ENCODE measurements around the gene RIPPLY3. TPM values are rescaled to one million over a fixed set of nuclear protein-coding genes. Genes with fewer than 3 reads are reported as not detected.
A peak's percentile ranks its signal among the peaks of the same experiment; 100 is the strongest.
"Not testable (repeated sequence)": the region's sequence is repeated elsewhere in the genome, so short reads cannot be mapped to it uniquely, and the experiment has no call there.

RIPPLY3 gene
- polyA plus RNA-seq, 1 donor (not counting 4 experiments of a cell fraction or from before 2014, with no cell fraction given), result 0.05 TPM

- Histone ChIP-seq H3K4me1 (ENCODE audit: control insufficient read depth, extremely low read depth, insufficient read depth, low read length) (no peaks in the 10 kb centered on the region), H3K9me3 (ENCODE audit: control insufficient read depth, low read depth, low read length) (no peaks in the 10 kb centered on the region), H3K36me3 (ENCODE audit: control insufficient read depth in 2 of 2, extremely low read depth in 1 of 2, insufficient read depth in 2 of 2, low read length in 2 of 2) (no peaks in the 10 kb centered on the region), H2AFZ (ENCODE audit: control insufficient read depth, low read length) (no peak overlapping the region), H3K4me3 (ENCODE audit: control insufficient read depth in 2 of 3, extremely low read depth in 1 of 3, insufficient read depth in 2 of 3, low read depth in 1 of 3, low read length in 3 of 3) (no peak overlapping the region), H3K4me2 (ENCODE audit: control insufficient read depth, extremely low read depth, insufficient read depth, low read depth, low read length) (no peak overlapping the region), H3K9ac (ENCODE audit: control insufficient read depth, extremely low read depth, insufficient read depth, low read length) (no peak overlapping the region), H3K27me3 (ENCODE audit: control insufficient read depth, extremely low read depth, insufficient read depth, low read length) (no peaks in the 10 kb centered on the region), H3K27ac (ENCODE audit: control insufficient read depth, insufficient read depth, low read length) (no peak overlapping the region), H3K9me1 (ENCODE audit: control insufficient read depth, extremely low read depth, insufficient read depth, low read length) (no peaks in the 10 kb centered on the region), H4K20me1 (ENCODE audit: control insufficient read depth, extremely low read depth, insufficient read depth, low read length) (no peaks in the 10 kb centered on the region), H3K79me2 (ENCODE audit: control insufficient read depth, insufficient read depth, low read length) (no peaks in the 10 kb centered on the region)
- no peak for DNase-seq (ENCODE audit: low read depth, low spot score)
- TF ChIP-seq EZH2 (IDR thresholded peaks at IDR 0.05; ENCODE audit: low read length), result no peak
- FAIRE-seq, result peak; percentile 81
- dilution Hi-C loops (cut with MboI; ENCODE audit: extremely low pct_ligation_motif_present, low sequenced_read_pairs), result no loop called here
Observed at GRCh38 chr21:37032877-37033471, 26.5 kb downstream of the RIPPLY3 start.

DNA sequence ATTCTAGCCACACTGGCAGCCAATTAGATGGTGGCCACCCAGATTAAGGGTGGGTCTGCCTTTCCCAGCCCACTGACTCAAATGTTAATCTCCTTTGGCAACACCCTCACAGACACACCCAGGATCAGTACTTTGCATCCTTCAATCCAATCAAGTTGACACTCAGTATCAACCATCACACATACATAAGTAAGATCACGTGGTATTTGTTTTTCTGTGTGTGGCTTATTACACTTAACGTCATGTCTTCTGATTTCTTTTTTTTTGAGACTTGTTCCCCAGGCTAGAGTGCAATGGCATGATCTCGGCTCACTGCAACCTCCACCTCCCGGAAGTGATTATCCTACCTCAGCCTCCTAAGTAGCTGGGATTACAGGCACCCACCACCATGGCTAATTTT is 27.9 kb downstream of the RIPPLY3 start:
- H3K79me2 ChIP-seq (ENCODE audit: control insufficient read depth, insufficient read depth, low read length); dilution Hi-C loops (cut with MboI; ENCODE audit: extremely low pct_ligation_motif_present, low sequenced_read_pairs); H3K9me1 ChIP-seq (ENCODE audit: control insufficient read depth, extremely low read depth, insufficient read depth, low read length); H3K9ac ChIP-seq (ENCODE audit: control insufficient read depth, extremely low read depth, insufficient read depth, low read length); H3K9me3 ChIP-seq (ENCODE audit: control insufficient read depth, low read depth, low read length); H4K20me1 ChIP-seq (ENCODE audit: control insufficient read depth, extremely low read depth, insufficient read depth, low read length); DNase-seq (ENCODE audit: low read depth, low spot score); H3K27ac ChIP-seq (ENCODE audit: control insufficient read depth, insufficient read depth, low read length); H3K4me1 ChIP-seq (ENCODE audit: control insufficient read depth, extremely low read depth, insufficient read depth, low read length); H2AFZ ChIP-seq (ENCODE audit: control insufficient read depth, low read length); H3K36me3 ChIP-seq (ENCODE audit: control insufficient read depth in 2 of 2, extremely low read depth in 1 of 2, insufficient read depth in 2 of 2, low read length in 2 of 2); H3K4me3 ChIP-seq (ENCODE audit: control insufficient read depth in 2 of 3, extremely low read depth in 1 of 3, insufficient read depth in 2 of 3, low read depth in 1 of 3, low read length in 3 of 3); FAIRE-seq; H3K27me3 ChIP-seq (ENCODE audit: control insufficient read depth, extremely low read depth, insufficient read depth, low read length); H3K4me2 ChIP-seq (ENCODE audit: control insufficient read depth, extremely low read depth, insufficient read depth, low read depth, low read length): not testable (repeated sequence)

DNA sequence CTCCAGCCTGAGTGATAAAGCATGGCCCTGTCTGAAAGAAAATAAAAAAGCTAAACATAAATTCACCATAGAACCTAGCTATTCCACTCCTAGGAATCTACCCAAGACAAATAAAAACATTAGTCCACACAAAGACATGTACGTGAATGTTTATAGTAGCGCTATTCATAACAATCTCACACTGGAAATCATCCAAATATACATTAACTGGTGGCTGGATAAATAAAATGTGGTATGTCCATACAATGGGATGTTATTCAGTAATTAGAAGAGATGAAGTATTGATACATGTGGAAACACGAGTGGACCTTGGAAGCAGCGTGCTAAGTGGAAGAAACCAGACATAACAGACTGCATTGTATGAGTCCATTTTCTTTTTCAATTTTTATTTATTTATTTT is 29.7 kb downstream of the RIPPLY3 start:
- Histone ChIP-seq H3K9ac (ENCODE audit: control insufficient read depth, extremely low read depth, insufficient read depth, low read length) (no peak overlapping the region), H3K36me3 (ENCODE audit: control insufficient read depth in 2 of 2, extremely low read depth in 1 of 2, insufficient read depth in 2 of 2, low read length in 2 of 2) (no peaks in the 10 kb centered on the region), H3K9me1 (ENCODE audit: control insufficient read depth, extremely low read depth, insufficient read depth, low read length) (no peaks in the 10 kb centered on the region), H4K20me1 (ENCODE audit: control insufficient read depth, extremely low read depth, insufficient read depth, low read length) (no peaks in the 10 kb centered on the region), H3K27me3 (ENCODE audit: control insufficient read depth, extremely low read depth, insufficient read depth, low read length) (no peaks in the 10 kb centered on the region), H2AFZ (ENCODE audit: control insufficient read depth, low read length) (no peak overlapping the region), H3K79me2 (ENCODE audit: control insufficient read depth, insufficient read depth, low read length) (no peaks in the 10 kb centered on the region), H3K9me3 (ENCODE audit: control insufficient read depth, low read depth, low read length) (no peaks in the 10 kb centered on the region), H3K4me1 (ENCODE audit: control insufficient read depth, extremely low read depth, insufficient read depth, low read length) (no peaks in the 10 kb centered on the region), H3K4me3 (ENCODE audit: control insufficient read depth in 2 of 3, extremely low read depth in 1 of 3, insufficient read depth in 2 of 3, low read depth in 1 of 3, low read length in 3 of 3) (no peak overlapping the region), H3K4me2 (ENCODE audit: control insufficient read depth, extremely low read depth, insufficient read depth, low read depth, low read length) (no peak overlapping the region), H3K27ac (ENCODE audit: control insufficient read depth, insufficient read depth, low read length) (no peak overlapping the region)
- dilution Hi-C loops (cut with MboI; ENCODE audit: extremely low pct_ligation_motif_present, low sequenced_read_pairs), result no loop called here
- DNase-seq (ENCODE audit: low read depth, low spot score) (no peak), FAIRE-seq (no peak)
- TF ChIP-seq EZH2 (IDR thresholded peaks at IDR 0.05; ENCODE audit: low read length), result no peak
- TF ChIP-seq, protein P1, sequence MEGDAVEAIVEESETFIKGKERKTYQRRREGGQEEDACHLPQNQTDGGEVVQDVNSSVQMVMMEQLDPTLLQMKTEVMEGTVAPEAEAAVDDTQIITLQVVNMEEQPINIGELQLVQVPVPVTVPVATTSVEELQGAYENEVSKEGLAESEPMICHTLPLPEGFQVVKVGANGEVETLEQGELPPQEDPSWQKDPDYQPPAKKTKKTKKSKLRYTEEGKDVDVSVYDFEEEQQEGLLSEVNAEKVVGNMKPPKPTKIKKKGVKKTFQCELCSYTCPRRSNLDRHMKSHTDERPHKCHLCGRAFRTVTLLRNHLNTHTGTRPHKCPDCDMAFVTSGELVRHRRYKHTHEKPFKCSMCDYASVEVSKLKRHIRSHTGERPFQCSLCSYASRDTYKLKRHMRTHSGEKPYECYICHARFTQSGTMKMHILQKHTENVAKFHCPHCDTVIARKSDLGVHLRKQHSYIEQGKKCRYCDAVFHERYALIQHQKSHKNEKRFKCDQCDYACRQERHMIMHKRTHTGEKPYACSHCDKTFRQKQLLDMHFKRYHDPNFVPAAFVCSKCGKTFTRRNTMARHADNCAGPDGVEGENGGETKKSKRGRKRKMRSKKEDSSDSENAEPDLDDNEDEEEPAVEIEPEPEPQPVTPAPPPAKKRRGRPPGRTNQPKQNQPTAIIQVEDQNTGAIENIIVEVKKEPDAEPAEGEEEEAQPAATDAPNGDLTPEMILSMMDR (optimal IDR thresholded peaks at IDR 0.05 in 1 of 3, IDR thresholded peaks at IDR 0.05 in 1 of 3, conservative IDR thresholded peaks at IDR 0.05 in 1 of 3; ENCODE audit: extremely low read depth in 1 of 3, insufficient read depth in 2 of 3, low read length in 3 of 3), result no peak

Data from keratinocyte (primary cell).